ENCODE measurements around the gene MOBP.
A peak's percentile ranks its signal among the peaks of the same experiment; 100 is the strongest.
"Not testable (repeated sequence)": the region's sequence is repeated elsewhere in the genome, so short reads cannot be mapped to it uniquely, and the experiment has no call there.

Gene MOBP

GRCh38 chr3:39467394-39468107 lies at the start of gene MOBP:
Gene MOBP, plus strand, starts transcription at chr3:39467680. Its CDS starts 34,390 bp downstream, at chr3:39502070.
- DNase-seq, result no peak

- not testable (repeated sequence) for DNase-seq
Observed at GRCh38 chr3:39418556-39419225, 48.8 kb upstream of the MOBP start.

- DNase-seq, result no peak
Observed at GRCh38 chr3:39419742-39420315, 47.7 kb upstream of the MOBP start.

- DNase-seq, result no peak
Observed at GRCh38 chr3:39420543-39420942, 46.9 kb upstream of the MOBP start.

GRCh38 chr3:39423436-39423970 lies 44.0 kb upstream of the MOBP start:
- no peak for DNase-seq

GRCh38 chr3:39426312-39426711 lies 41.2 kb upstream of the MOBP start:
- DNase-seq, result no peak

- no peak for DNase-seq
Observed at GRCh38 chr3:39427506-39427905, 40.0 kb upstream of the MOBP start.

- no peak for DNase-seq
Observed at GRCh38 chr3:39428745-39429201, 38.7 kb upstream of the MOBP start.

GRCh38 chr3:39429466-39429865 lies 38.0 kb upstream of the MOBP start:
- no peak for DNase-seq

GRCh38 chr3:39432342-39432741 lies 35.1 kb upstream of the MOBP start:
- no peak for DNase-seq

GRCh38 chr3:39433642-39434041 lies 33.8 kb upstream of the MOBP start:
- no peak for DNase-seq

- DNase-seq, result no peak
Observed at GRCh38 chr3:39434574-39434973, 32.9 kb upstream of the MOBP start.

GRCh38 chr3:39435006-39435748 lies 32.3 kb upstream of the MOBP start:
- DNase-seq, result no peak

- no peak for DNase-seq
Observed at GRCh38 chr3:39438880-39439279, 28.6 kb upstream of the MOBP start.

GRCh38 chr3:39440316-39440715 lies 27.2 kb upstream of the MOBP start:
- DNase-seq, result no peak

GRCh38 chr3:39443530-39443929 lies 23.9 kb upstream of the MOBP start:
- DNase-seq, result no peak

- DNase-seq, result no peak
Observed at GRCh38 chr3:39445927-39446326, 21.6 kb upstream of the MOBP start.

- DNase-seq, result no peak
Observed at GRCh38 chr3:39446444-39446843, 21.0 kb upstream of the MOBP start.

GRCh38 chr3:39447637-39448483 lies 19.6 kb upstream of the MOBP start:
- DNase-seq, result peak; percentile 80

- no peak for DNase-seq
Observed at GRCh38 chr3:39448506-39449233, 18.8 kb upstream of the MOBP start.

GRCh38 chr3:39449796-39450195 lies 17.7 kb upstream of the MOBP start:
- DNase-seq, result no peak
